Keratinocyte (primary cell): Measurements from ENCODE around the gene MEAF6. TPM values are rescaled to one million over a fixed set of nuclear protein-coding genes. Genes with fewer than 3 reads are reported as not detected.
A peak's percentile ranks its signal among the peaks of the same experiment; 100 is the strongest.

Source experiments
- DNase-seq: peaks from one replicate; pipeline ENCODE4 v3.0.0-alpha.2; 2011; ENCODE audit warnings: low read depth, missing footprints, low spot score
- FAIRE-seq: peaks from 2 replicates; lab custom pipeline; 2011; peaks lifted over from hg19 to GRCh38; lab: Jason Lieb, UNC
- H2AFZ ChIP-seq: 2 replicates; pipeline ENCODE4 v1.6.0; 2012; ENCODE audit warnings: low read length, control low read depth, inconsistent platforms; ENCODE audit not compliant: control insufficient read depth
- H3K27ac ChIP-seq: 2 replicates; pipeline ENCODE4 v1.5.1; 2011; ENCODE audit warnings: low read length; ENCODE audit not compliant: control insufficient read depth, insufficient read depth
- H3K27me3 ChIP-seq: 3 replicates; pipeline ENCODE4 v1.6.0; 2011; ENCODE audit warnings: low read length; ENCODE audit not compliant: control insufficient read depth, insufficient read depth; ENCODE audit errors: extremely low read depth
- H3K36me3 ChIP-seq, 2 experiments: 2 replicates in 1 of 2; 3 replicates in 1 of 2; pipeline ENCODE4 v1.5.1; 2011; ENCODE audit warnings: low read length in 2 of 2, mild to moderate bottlenecking in 1 of 2; ENCODE audit not compliant: control insufficient read depth in 2 of 2, insufficient read depth in 2 of 2; ENCODE audit errors: extremely low read depth in 1 of 2
- H3K4me1 ChIP-seq: 3 replicates; pipeline ENCODE4 v1.5.1; 2011; ENCODE audit warnings: low read length; ENCODE audit not compliant: control insufficient read depth, insufficient read depth; ENCODE audit errors: extremely low read depth
- H3K4me2 ChIP-seq: 3 replicates; pipeline ENCODE4 v1.6.0; 2011; ENCODE audit warnings: low read depth, low read length; ENCODE audit not compliant: control insufficient read depth, insufficient read depth; ENCODE audit errors: extremely low read depth
- H3K4me3 ChIP-seq, 3 experiments: fragments of 200-600 bp in 1 of 3; sonication (generic) in 1 of 3; 2 replicates in 2 of 3; 3 replicates in 1 of 3; pipeline ENCODE4 v1.5.1; 2011 to 2016; ENCODE audit warnings: low read length in 3 of 3, mild to moderate bottlenecking in 3 of 3, control low read depth in 2 of 3, inconsistent platforms in 1 of 3, low read depth in 1 of 3, mixed read lengths in 1 of 3, mixed run types in 1 of 3, moderate library complexity in 1 of 3; ENCODE audit not compliant: control insufficient read depth in 2 of 3, insufficient read depth in 2 of 3; ENCODE audit errors: extremely low read depth in 1 of 3
- H3K79me2 ChIP-seq: 2 replicates; pipeline ENCODE4 v1.6.0; 2012; ENCODE audit warnings: low read length; ENCODE audit not compliant: control insufficient read depth, insufficient read depth
- H3K9ac ChIP-seq: 3 replicates; pipeline ENCODE4 v1.6.0; 2011; ENCODE audit warnings: low read length; ENCODE audit not compliant: control insufficient read depth, insufficient read depth; ENCODE audit errors: extremely low read depth
- H3K9me1 ChIP-seq: 3 replicates; pipeline ENCODE4 v1.6.0; 2011; ENCODE audit warnings: low read length; ENCODE audit not compliant: control insufficient read depth, insufficient read depth; ENCODE audit errors: extremely low read depth
- H3K9me3 ChIP-seq: 2 replicates; pipeline ENCODE4 v1.5.1; 2012; ENCODE audit warnings: low read depth, low read length; ENCODE audit not compliant: control insufficient read depth
- H4K20me1 ChIP-seq: 3 replicates; pipeline ENCODE4 v1.6.0; 2011; ENCODE audit warnings: low read length; ENCODE audit not compliant: control insufficient read depth, insufficient read depth; ENCODE audit errors: extremely low read depth
- EZH2 ChIP-seq: IDR thresholded peaks from one replicate; pipeline ENCODE4 v1.6.1; 2012; ENCODE audit warnings: inconsistent platforms, mild to moderate bottlenecking, low read length, moderate library complexity
- dilution Hi-C: fragments of 300-500 bp; cut with MboI; formaldehyde crosslinking; loops from one replicate; pipeline ENCODE4 v1.7.0; 2020; ENCODE audit warnings: low sequenced_read_pairs; ENCODE audit not compliant: extremely low pct_ligation_motif_present
- polyA plus RNA-seq, 5 experiments: library from polyadenylated mRNA; depleted of rRNA in 3 of 5; stranded (reverse) in 3 of 5; stranded (forward) in 1 of 5; unstranded in 1 of 5; fragments of >200 nt; gene quantifications; 1 replicate in 1 of 5; 2 replicates in 3 of 5; 3 replicates in 1 of 5; pipeline versions ENCODE4 v1.2.1 to v1.2.3, GENCODE V29; 2011 to 2012; ENCODE audit warnings: missing spikeins in 2 of 5, low read depth in 1 of 5, low replicate concordance in 1 of 5
- TF ChIP-seq, protein P1 (sequence below), 3 experiments: IDR thresholded peaks in 1 of 3; conservative IDR thresholded peaks in 1 of 3; optimal IDR thresholded peaks in 1 of 3; 2 replicates in 2 of 3; 3 replicates in 1 of 3; pipeline versions ENCODE3 to v1.5.1; 2011; ENCODE audit warnings: low read length in 3 of 3, mild to moderate bottlenecking in 3 of 3, moderate library complexity in 2 of 3, control low read depth in 1 of 3, inconsistent platforms in 1 of 3; ENCODE audit not compliant: insufficient read depth in 2 of 3; ENCODE audit errors: extremely low read depth in 1 of 3

Gene MEAF6
- polyA plus RNA-seq, 1 donor (not counting 4 experiments of a cell fraction or from before 2014, with no cell fraction given) = 51.9 TPM

DNA sequence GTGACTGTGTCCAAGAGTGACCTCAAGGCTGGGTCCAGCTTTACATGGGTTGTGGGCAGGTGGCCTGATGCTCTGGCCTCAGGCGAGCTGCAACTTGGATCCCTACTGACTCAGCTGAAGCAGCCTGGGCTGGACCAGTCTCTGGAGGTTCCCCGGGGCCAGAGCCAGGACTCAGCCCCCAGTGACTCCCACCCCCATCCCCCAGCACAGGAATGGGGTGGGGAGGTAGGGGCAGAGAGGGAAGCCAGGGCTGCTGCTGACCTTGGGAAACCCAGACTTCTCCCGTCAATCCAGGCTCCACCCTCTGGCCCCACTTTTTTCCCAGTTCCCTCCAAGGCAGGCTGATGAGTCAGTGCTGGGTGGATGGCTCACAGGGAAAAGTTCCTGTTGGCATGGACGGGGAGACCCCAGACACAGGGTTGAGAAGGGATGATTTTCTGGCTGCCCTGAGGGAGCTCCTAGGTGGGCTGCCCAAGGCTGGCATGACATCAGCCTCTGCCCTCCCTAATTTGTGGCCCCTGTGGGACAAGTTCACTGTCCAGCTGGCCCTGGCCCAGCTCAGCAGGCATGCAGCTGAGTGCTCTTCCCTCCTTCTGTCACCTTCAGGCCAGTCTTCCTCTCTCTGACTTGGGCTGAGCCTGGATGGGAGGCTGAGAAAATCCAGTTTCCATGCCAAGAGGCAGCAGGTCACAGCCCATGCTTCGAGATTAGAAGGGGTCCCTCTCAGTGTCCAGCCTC, 37.9 kb downstream of the MEAF6 start:
- H3K4me2 ChIP-seq = peak overlapping the region; percentile 96
- FAIRE-seq = peak; percentile 53
- dilution Hi-C loops = no loop called here

DNA sequence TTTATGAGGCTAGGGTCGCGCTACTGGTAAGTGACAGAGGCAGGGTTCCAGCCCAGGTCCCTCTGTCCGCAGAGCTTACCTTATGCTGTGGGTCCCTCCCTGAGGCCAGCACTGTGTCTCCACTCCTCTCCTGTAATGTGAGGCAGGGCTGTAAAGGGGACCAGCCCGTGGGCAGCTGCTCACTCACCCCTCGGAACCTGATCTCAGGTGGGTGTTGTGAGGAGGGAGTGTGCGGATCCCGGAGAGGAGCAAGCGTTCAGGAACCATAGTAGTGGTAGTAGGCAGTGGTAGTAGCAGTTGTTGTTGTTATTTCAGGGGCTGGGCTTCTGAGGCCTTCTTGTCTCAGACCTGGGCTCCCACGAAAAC, 38.5 kb downstream of the MEAF6 start:
- FAIRE-seq = no peak
- TF ChIP-seq, protein P1, sequence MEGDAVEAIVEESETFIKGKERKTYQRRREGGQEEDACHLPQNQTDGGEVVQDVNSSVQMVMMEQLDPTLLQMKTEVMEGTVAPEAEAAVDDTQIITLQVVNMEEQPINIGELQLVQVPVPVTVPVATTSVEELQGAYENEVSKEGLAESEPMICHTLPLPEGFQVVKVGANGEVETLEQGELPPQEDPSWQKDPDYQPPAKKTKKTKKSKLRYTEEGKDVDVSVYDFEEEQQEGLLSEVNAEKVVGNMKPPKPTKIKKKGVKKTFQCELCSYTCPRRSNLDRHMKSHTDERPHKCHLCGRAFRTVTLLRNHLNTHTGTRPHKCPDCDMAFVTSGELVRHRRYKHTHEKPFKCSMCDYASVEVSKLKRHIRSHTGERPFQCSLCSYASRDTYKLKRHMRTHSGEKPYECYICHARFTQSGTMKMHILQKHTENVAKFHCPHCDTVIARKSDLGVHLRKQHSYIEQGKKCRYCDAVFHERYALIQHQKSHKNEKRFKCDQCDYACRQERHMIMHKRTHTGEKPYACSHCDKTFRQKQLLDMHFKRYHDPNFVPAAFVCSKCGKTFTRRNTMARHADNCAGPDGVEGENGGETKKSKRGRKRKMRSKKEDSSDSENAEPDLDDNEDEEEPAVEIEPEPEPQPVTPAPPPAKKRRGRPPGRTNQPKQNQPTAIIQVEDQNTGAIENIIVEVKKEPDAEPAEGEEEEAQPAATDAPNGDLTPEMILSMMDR (optimal IDR thresholded peaks at IDR 0.05 in 1 of 3, IDR thresholded peaks at IDR 0.05 in 1 of 3, conservative IDR thresholded peaks at IDR 0.05 in 1 of 3; ENCODE audit: extremely low read depth in 1 of 3, insufficient read depth in 2 of 3, low read length in 3 of 3) = no peak
- TF ChIP-seq EZH2 = no peak
- peaks cover 4% of the 10 kb centered on the region for H3K9me1 ChIP-seq
- H3K4me2 ChIP-seq = peak overlapping the region; percentile 96
- peak overlapping the region; percentile 99 for H3K9ac ChIP-seq
- dilution Hi-C loops = no loop called here
- H3K79me2 ChIP-seq = peaks cover 67% of the 10 kb centered on the region
- no peaks in the 10 kb centered on the region for H3K9me3 ChIP-seq
- peaks cover 12% of the 10 kb centered on the region for H4K20me1 ChIP-seq
- H3K4me1 ChIP-seq = peaks cover 67% of the 10 kb centered on the region
- H3K27ac ChIP-seq = peak overlapping the region; percentile 99
- no peak for DNase-seq
- H3K27me3 ChIP-seq = no peaks in the 10 kb centered on the region
- H2AFZ ChIP-seq = no peak overlapping the region
- H3K4me3 ChIP-seq = peak overlapping the region; percentile 57 to 99 (median 94)
- H3K36me3 ChIP-seq = peaks cover 21 to 46% of the 10 kb centered on the region in 2 experiments

More for the DNA sequence above, 37.9 kb downstream of the MEAF6 start:
- no peaks in the 10 kb centered on the region for H3K9me3 ChIP-seq
- no peaks in the 10 kb centered on the region for H3K27me3 ChIP-seq
- peak overlapping the region; percentile 57 to 99 (median 94) for H3K4me3 ChIP-seq
- no peak for TF ChIP-seq EZH2
- TF ChIP-seq, protein P1 (optimal IDR thresholded peaks at IDR 0.05 in 1 of 3, IDR thresholded peaks at IDR 0.05 in 1 of 3, conservative IDR thresholded peaks at IDR 0.05 in 1 of 3; ENCODE audit: extremely low read depth in 1 of 3, insufficient read depth in 2 of 3, low read length in 3 of 3) = no peak
- peaks cover 73% of the 10 kb centered on the region for H3K79me2 ChIP-seq
- DNase-seq = peak; percentile 63
- no peak overlapping the region for H2AFZ ChIP-seq
- peaks cover 15% of the 10 kb centered on the region for H4K20me1 ChIP-seq
- H3K4me1 ChIP-seq = peaks cover 66% of the 10 kb centered on the region
- H3K36me3 ChIP-seq = peaks cover 26 to 51% of the 10 kb centered on the region in 2 experiments
- peak overlapping the region; percentile 99 for H3K9ac ChIP-seq
- H3K9me1 ChIP-seq = peaks cover 7% of the 10 kb centered on the region
- H3K27ac ChIP-seq = peak overlapping the region; percentile 99
